Skeletal muscle tissue (tissue), 4 donors: ENCODE results near the gene PPM1A. TPM values are rescaled to one million over a fixed set of nuclear protein-coding genes. Genes with fewer than 3 reads are reported as not detected.

Source experiments
- H3K27ac ChIP-seq: one replicate; pipeline ENCODE4 v1.7.0; 2013; ENCODE audit warnings: mild to moderate bottlenecking, low read depth, low read length, inconsistent platforms
- H3K27me3 ChIP-seq, 3 donors: one replicate each; pipeline ENCODE4 v1.7.0; 2013; ENCODE audit warnings: low read length in 3 of 3; ENCODE audit not compliant: control insufficient read depth in 3 of 3, insufficient read depth in 3 of 3
- H3K36me3 ChIP-seq, 3 donors: one replicate each; pipeline ENCODE4 v1.7.0; 2013; ENCODE audit warnings: low read length in 3 of 3; ENCODE audit not compliant: control insufficient read depth in 3 of 3, insufficient read depth in 3 of 3
- H3K4me1 ChIP-seq, 3 donors: one replicate each; pipeline ENCODE4 v1.7.0; 2013; ENCODE audit warnings: low read length in 3 of 3, mild to moderate bottlenecking in 3 of 3; ENCODE audit not compliant: control insufficient read depth in 3 of 3, insufficient read depth in 3 of 3
- H3K4me3 ChIP-seq, 3 donors: one replicate each; pipeline ENCODE4 v1.7.0; 2013; ENCODE audit warnings: low read length in 3 of 3
- H3K9ac ChIP-seq, 3 donors: one replicate each; pipeline ENCODE4 v1.7.0; 2013; ENCODE audit warnings: low read length in 3 of 3, mild to moderate bottlenecking in 3 of 3, moderate library complexity in 2 of 3, low read depth in 1 of 3
- H3K9me3 ChIP-seq, 3 donors: one replicate each; pipeline ENCODE4 v1.7.0; 2013; ENCODE audit warnings: low read length in 3 of 3; ENCODE audit not compliant: control insufficient read depth in 3 of 3
- total RNA-seq: library from RNA; depleted of rRNA; stranded (reverse); fragments of >200 nt; gene quantifications from one replicate; pipeline ENCODE4 v1.2.3, GENCODE V29; 2014
- donor health status: Osteomylitis.

PPM1A gene
- total RNA-seq, 1 donor from 2014 or later: 36.0 TPM

GRCh38 chr14:60222820-60223219 lies 26.2 kb upstream of the PPM1A start:
- no peaks in the 10 kb centered on the region for H3K9me3 ChIP-seq
- peak overlapping the region in 1 of 3 donors; percentile 23 for H3K4me3 ChIP-seq
- no peaks in the 10 kb centered on the region for H3K36me3 ChIP-seq
- peak overlapping the region in 2 of 3 donors; percentile 26 to 62 for H3K9ac ChIP-seq
- peaks cover 5 to 31% (median 13%) of the 10 kb centered on the region in 3 donors for H3K4me1 ChIP-seq
- H3K27ac ChIP-seq: peak overlapping the region; percentile 28
- H3K27me3 ChIP-seq: no peaks in the 10 kb centered on the region

GRCh38 chr14:60225265-60225664 lies 23.8 kb upstream of the PPM1A start:
- Histone ChIP-seq H3K9me3 (no peaks in the 10 kb centered on the region), H3K27me3 (no peaks in the 10 kb centered on the region), H3K4me1 (peaks cover 0 to 24% (median 10%) of the 10 kb centered on the region in 3 donors), H3K36me3 (no peaks in the 10 kb centered on the region), H3K9ac (no peak overlapping the region), H3K4me3 (no peak overlapping the region), H3K27ac (no peak overlapping the region)

GRCh38 chr14:60226298-60226697 lies 22.7 kb upstream of the PPM1A start:
- H3K36me3 ChIP-seq: no peaks in the 10 kb centered on the region
- H3K27ac ChIP-seq: no peak overlapping the region
- no peaks in the 10 kb centered on the region for H3K27me3 ChIP-seq
- H3K4me3 ChIP-seq: no peak overlapping the region
- no peaks in the 10 kb centered on the region for H3K9me3 ChIP-seq
- H3K9ac ChIP-seq: no peak overlapping the region
- H3K4me1 ChIP-seq: peaks cover 0 to 14% (median 6%) of the 10 kb centered on the region in 3 donors

GRCh38 chr14:60227291-60227690 lies 21.7 kb upstream of the PPM1A start:
- no peaks in the 10 kb centered on the region for H3K36me3 ChIP-seq
- peaks cover 0 to 7% (median 3%) of the 10 kb centered on the region in 3 donors for H3K4me1 ChIP-seq
- H3K9ac ChIP-seq: no peak overlapping the region
- no peak overlapping the region for H3K4me3 ChIP-seq
- no peak overlapping the region for H3K27ac ChIP-seq
- no peaks in the 10 kb centered on the region for H3K9me3 ChIP-seq
- H3K27me3 ChIP-seq: no peaks in the 10 kb centered on the region

- H3K36me3 ChIP-seq: no peaks in the 10 kb centered on the region
- H3K9me3 ChIP-seq: no peaks in the 10 kb centered on the region
- no peak overlapping the region for H3K4me3 ChIP-seq
- H3K27me3 ChIP-seq: no peaks in the 10 kb centered on the region
- no peaks in the 10 kb centered on the region for H3K4me1 ChIP-seq
- no peak overlapping the region for H3K9ac ChIP-seq
- no peak overlapping the region for H3K27ac ChIP-seq
Observed at GRCh38 chr14:60229614-60230013, 19.4 kb upstream of the PPM1A start.

- Histone ChIP-seq H3K9ac (no peak overlapping the region), H3K4me3 (no peak overlapping the region), H3K9me3 (no peaks in the 10 kb centered on the region), H3K4me1 (no peaks in the 10 kb centered on the region), H3K27me3 (no peaks in the 10 kb centered on the region), H3K36me3 (no peaks in the 10 kb centered on the region), H3K27ac (no peak overlapping the region)
Observed at GRCh38 chr14:60232185-60232584, 16.8 kb upstream of the PPM1A start.

- Histone ChIP-seq H3K27ac (no peak overlapping the region), H3K4me1 (no peaks in the 10 kb centered on the region), H3K9ac (no peak overlapping the region)
Observed at GRCh38 chr14:60233251-60233650, 15.8 kb upstream of the PPM1A start.

GRCh38 chr14:60233891-60234290 lies 15.1 kb upstream of the PPM1A start:
- Histone ChIP-seq H3K36me3 (no peaks in the 10 kb centered on the region), H3K9ac (no peak overlapping the region), H3K4me1 (no peaks in the 10 kb centered on the region), H3K9me3 (no peaks in the 10 kb centered on the region), H3K27me3 (no peaks in the 10 kb centered on the region), H3K4me3 (no peak overlapping the region), H3K27ac (no peak overlapping the region)

More at GRCh38 chr14:60233251-60233650, 15.8 kb upstream of the PPM1A start:
- Histone ChIP-seq H3K36me3 (no peaks in the 10 kb centered on the region), H3K9me3 (no peaks in the 10 kb centered on the region), H3K4me3 (no peak overlapping the region), H3K27me3 (no peaks in the 10 kb centered on the region)

- no peaks in the 10 kb centered on the region for H3K27me3 ChIP-seq
- no peak overlapping the region for H3K4me3 ChIP-seq
- H3K9ac ChIP-seq: no peak overlapping the region
- no peaks in the 10 kb centered on the region for H3K36me3 ChIP-seq
- H3K4me1 ChIP-seq: no peaks in the 10 kb centered on the region
- H3K27ac ChIP-seq: no peak overlapping the region
- no peaks in the 10 kb centered on the region for H3K9me3 ChIP-seq
Observed at GRCh38 chr14:60235440-60235839, 13.6 kb upstream of the PPM1A start.

- H3K9ac ChIP-seq: no peak overlapping the region
Observed at GRCh38 chr14:60238955-60239354, 10.1 kb upstream of the PPM1A start.

More at GRCh38 chr14:60238955-60239354, 10.1 kb upstream of the PPM1A start:
- H3K4me1 ChIP-seq: no peaks in the 10 kb centered on the region
- no peak overlapping the region for H3K4me3 ChIP-seq
- no peaks in the 10 kb centered on the region for H3K9me3 ChIP-seq
- H3K27me3 ChIP-seq: no peaks in the 10 kb centered on the region
- H3K27ac ChIP-seq: no peak overlapping the region
- H3K36me3 ChIP-seq: no peaks in the 10 kb centered on the region
